NB4 (cell line): ENCODE results near the gene SRRM2.

Source experiments
- CTCF ChIP-seq: IDR thresholded peaks from one replicate; pipeline ENCODE4 v1.5.1; 2012; ENCODE audit warnings: low read depth, low read length
- MAX ChIP-seq: IDR thresholded peaks from 2 replicates; pipeline ENCODE4 v1.6.1; 2011; ENCODE audit warnings: low read depth, low read length
- MYC ChIP-seq: IDR thresholded peaks from 2 replicates; pipeline ENCODE4 v1.6.1; 2011; ENCODE audit warnings: low read depth, low read length
- POLR2A ChIP-seq: IDR thresholded peaks from 2 replicates; pipeline ENCODE4 v1.6.1; 2011; ENCODE audit warnings: mild to moderate bottlenecking; ENCODE audit not compliant: insufficient read length; ENCODE audit errors: extremely low read depth

GRCh38 chr16:2719328-2720063 is 32.9 kb upstream of the SRRM2 start:
- no peak for TF ChIP-seq CTCF
- TF ChIP-seq MAX, result no peak
- TF ChIP-seq POLR2A, result no peak
- TF ChIP-seq MYC, result no peak
